Brain microvascular endothelial cell (primary cell): Measurements from ENCODE around the gene MAPK8IP3.

Experiments
- DNase-seq: peaks from one replicate; pipeline ENCODE4 v3.0.0-alpha.2; 2020
- H3K27ac ChIP-seq: fragments of 250-450 bp; sonication (Bioruptor Pico); 2 replicates; pipeline ENCODE4 v1.5.1; 2020; ENCODE audit warnings: mild to moderate bottlenecking, moderate library complexity
- H3K27me3 ChIP-seq: fragments of 250-450 bp; sonication (Bioruptor Pico); replicated peaks from 2 replicates; pipeline ENCODE4 v1.5.1; 2020; ENCODE audit warnings: mild to moderate bottlenecking
- H3K36me3 ChIP-seq: fragments of 250-450 bp; sonication (Bioruptor Pico); replicated peaks from 2 replicates; pipeline ENCODE4 v1.5.1; 2020; ENCODE audit warnings: mild to moderate bottlenecking
- H3K4me3 ChIP-seq: 2 replicates; pipeline ENCODE4 v1.5.1; 2011; ENCODE audit warnings: low read depth, mild to moderate bottlenecking, control low read depth, low read length, moderate library complexity
- in situ Hi-C: cut with HindIII; loops from 2 replicates; pipeline ENCODE4 v1.10.0; 2017; ENCODE audit warnings: low sequenced_read_pairs, low pct_ligation_motif_present
- TF ChIP-seq, protein P1 (sequence below): IDR thresholded peaks from 2 replicates; pipeline ENCODE4 v1.5.1; 2011; ENCODE audit warnings: low read depth, mild to moderate bottlenecking, moderate library complexity, low read length, control low read depth, inconsistent platforms; ENCODE audit errors: missing control alignments

The MAPK8IP3 gene

DNA sequence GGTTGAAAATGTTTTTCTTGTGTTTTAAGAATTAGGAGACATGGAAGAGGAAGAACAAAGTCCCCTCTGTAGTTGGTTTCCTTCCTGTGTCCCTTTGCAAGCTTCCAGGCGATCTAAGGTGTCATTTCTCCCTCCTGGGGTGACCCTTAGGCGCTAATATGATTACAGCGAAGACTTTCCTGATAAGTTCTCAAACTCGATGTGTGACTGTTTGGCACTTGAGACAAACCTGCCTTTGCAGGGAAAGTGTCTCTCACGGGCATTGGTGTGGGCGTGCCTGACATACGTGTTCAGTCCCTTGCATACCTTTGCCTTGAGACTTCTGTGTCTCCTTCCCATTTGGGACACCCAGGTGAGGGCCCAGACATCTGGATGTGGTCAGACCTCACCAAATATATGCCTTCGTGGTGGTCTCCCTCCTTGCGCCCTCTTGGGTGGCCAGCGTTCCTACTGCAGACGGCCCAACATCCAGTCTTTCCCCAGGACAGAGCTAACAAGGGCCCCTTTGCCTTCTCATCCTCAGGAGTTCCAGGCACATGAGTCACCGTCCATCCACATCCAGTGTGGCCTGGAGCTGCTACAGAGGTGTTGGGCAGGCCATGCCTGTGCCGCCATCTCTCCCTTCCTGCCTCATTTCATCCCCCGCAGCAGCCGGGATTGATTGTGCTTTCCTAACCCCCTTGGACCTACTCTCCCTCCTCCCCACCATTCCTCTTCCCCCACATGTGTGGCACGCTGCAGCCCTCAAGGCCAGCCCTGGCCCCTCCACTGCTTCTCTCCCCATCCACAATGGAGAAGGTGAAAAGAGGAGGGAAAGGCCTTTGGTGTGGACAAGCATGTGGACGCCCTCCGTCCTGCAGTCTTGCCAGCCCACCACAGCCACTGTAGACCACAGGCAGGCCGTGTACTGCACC, 31.0 kb upstream of the MAPK8IP3 start:
- DNase-seq, result peak; percentile 71
- Histone ChIP-seq H3K36me3 (peaks cover 42% of the 10 kb centered on the region), H3K27ac (no peak overlapping the region), H3K27me3 (no peaks in the 10 kb centered on the region), H3K4me3 (no peak overlapping the region)
- TF ChIP-seq, protein P1, sequence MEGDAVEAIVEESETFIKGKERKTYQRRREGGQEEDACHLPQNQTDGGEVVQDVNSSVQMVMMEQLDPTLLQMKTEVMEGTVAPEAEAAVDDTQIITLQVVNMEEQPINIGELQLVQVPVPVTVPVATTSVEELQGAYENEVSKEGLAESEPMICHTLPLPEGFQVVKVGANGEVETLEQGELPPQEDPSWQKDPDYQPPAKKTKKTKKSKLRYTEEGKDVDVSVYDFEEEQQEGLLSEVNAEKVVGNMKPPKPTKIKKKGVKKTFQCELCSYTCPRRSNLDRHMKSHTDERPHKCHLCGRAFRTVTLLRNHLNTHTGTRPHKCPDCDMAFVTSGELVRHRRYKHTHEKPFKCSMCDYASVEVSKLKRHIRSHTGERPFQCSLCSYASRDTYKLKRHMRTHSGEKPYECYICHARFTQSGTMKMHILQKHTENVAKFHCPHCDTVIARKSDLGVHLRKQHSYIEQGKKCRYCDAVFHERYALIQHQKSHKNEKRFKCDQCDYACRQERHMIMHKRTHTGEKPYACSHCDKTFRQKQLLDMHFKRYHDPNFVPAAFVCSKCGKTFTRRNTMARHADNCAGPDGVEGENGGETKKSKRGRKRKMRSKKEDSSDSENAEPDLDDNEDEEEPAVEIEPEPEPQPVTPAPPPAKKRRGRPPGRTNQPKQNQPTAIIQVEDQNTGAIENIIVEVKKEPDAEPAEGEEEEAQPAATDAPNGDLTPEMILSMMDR, result no peak
- in situ Hi-C loops, result no loop called here

DNA sequence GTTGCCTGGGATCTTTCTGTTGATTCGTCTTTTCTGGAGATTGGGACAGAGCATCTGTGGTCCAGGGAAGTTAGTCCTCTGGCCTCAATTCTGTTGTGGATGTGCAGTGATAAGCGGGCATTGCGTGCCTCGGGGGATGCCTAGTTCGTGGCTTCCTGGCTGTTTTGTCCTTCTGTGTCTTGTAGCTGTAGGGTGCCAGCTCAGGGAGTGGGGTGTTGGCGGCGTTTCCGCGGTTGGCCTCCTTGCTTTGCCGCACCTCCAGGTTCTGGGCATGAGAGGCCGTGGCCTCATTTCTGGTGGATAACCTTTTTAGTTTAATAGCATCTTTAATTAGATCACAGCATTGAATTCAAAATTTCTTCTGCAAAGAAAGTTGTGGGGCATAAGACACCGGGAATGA, 29.3 kb upstream of the MAPK8IP3 start:
- peaks cover 32% of the 10 kb centered on the region for H3K36me3 ChIP-seq
- H3K27me3 ChIP-seq, result no peaks in the 10 kb centered on the region
- TF ChIP-seq, protein P1, result no peak
- H3K4me3 ChIP-seq, result no peak overlapping the region
- no peak overlapping the region for H3K27ac ChIP-seq
- in situ Hi-C loops, result no loop called here
- DNase-seq, result no peak

DNA sequence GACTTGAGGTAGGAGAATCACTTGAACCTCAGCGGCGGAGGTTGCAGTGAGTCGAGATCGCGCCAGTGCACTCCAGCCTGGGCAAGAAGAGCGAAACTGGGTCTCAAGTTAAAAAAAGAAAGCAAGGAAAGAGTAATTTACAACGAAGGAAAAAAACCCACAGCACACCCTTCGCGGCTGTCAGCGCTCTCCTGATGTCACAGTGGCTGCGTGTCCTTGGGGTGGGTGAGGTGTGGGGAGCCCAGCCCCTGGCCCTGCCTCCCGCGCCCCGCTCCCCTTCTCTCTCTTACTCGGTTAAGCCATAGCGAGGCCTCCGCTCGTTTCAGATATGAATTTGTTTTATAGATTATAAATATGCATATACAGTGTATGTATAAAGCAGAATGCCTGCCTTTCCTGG, 28.7 kb upstream of the MAPK8IP3 start:
- Histone ChIP-seq H3K27ac (no peak overlapping the region), H3K27me3 (no peaks in the 10 kb centered on the region), H3K4me3 (no peak overlapping the region), H3K36me3 (peaks cover 27% of the 10 kb centered on the region)
- no peak for DNase-seq
- in situ Hi-C loops, result no loop called here
- TF ChIP-seq, protein P1, result no peak

DNA sequence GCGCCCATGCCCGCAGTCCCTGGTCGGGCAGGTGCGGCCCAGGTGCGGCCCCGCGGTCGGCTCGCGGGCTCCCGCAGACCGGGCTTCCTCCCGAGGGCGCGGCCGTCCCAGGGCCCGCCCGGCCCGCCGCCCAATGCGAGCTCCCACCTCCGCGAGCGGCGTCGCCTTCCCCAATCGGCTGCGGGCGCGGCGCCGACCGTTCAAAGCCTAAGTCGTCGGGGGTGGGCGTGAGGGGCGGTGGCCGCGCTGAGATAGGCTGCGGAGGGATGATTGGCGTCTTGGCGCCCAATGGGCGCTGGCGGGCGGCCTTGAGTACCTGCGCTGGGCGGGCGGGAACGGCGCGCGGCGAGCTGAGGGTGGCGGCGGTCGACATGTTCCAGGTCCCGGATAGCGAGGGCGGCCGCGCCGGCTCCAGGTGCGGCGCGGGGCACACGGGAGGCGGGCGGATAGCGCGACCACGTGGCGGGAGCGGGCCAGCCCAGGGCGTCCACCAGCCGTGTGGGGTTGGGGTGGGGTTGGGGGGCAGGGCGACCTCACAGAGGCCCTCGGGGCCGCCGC, 28.0 kb upstream of the MAPK8IP3 start, which contains the start of gene JPT2:
Gene JPT2, plus strand, starts transcription at position 338 of the 558 bp plus-strand sequence. Its CDS starts 34 bp downstream, at position 372.
- H3K4me3 ChIP-seq, result peak within 1 kb of the TSS; percentile 88
- peak; percentile 95 for DNase-seq
- H3K27ac ChIP-seq, result peak within 1 kb of the TSS; percentile 86
- peaks cover 22% of the 10 kb centered on the region for H3K36me3 ChIP-seq
- in situ Hi-C loops, result no loop called here
- TF ChIP-seq, protein P1, result no peak
- H3K27me3 ChIP-seq, result no peaks in the 10 kb centered on the region

DNA sequence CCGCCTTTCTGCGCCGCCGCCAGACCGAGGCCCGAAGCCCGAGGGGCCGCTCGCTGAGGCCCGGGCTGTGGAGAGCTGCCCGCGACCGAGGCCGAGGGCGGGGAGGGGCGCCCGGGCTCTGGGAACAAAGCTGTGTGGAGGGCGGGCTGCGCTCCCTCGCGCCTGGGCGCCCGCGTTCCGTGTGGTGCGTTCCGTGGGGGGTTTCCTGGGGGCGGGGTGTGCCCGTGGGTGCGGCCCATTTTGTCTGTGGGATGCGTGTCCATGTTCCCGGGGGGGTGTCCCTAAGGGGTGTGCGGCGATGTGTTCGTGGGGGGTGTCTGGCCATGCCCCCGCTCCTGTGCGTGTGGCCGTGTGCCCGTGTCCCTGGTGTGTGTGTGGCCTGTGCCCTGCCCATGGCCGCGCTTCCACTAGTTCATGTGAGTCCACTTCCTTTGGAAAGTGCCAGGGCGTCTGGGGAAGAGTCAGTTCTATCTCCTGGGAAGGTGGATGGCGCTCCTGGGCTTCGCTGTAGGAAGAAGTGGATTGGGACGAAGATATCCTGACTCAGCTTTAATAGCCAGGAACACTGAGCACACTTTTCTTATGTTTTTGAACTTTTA, 27.4 kb upstream of the MAPK8IP3 start:
- H3K27ac ChIP-seq, result peak overlapping the region; percentile 86
- H3K4me3 ChIP-seq, result peak overlapping the region; percentile 88
- TF ChIP-seq, protein P1, result peak; percentile 24
- DNase-seq, result peak; percentile 16
- in situ Hi-C loops, result no loop called here
- peaks cover 21% of the 10 kb centered on the region for H3K36me3 ChIP-seq
- no peaks in the 10 kb centered on the region for H3K27me3 ChIP-seq
